Ammon's horn (tissue), 1 donor: ENCODE results near the gene HPSE2.
"Not testable (repeated sequence)": the region's sequence is repeated elsewhere in the genome, so short reads cannot be mapped to it uniquely, and the experiment has no call there.

Source experiments
- DNase-seq: peaks from one replicate; pipeline ENCODE4 v3.0.0-alpha.2; 2016; ENCODE audit warnings: low spot score

HPSE2 gene

GRCh38 chr10:99161165-99161564, 74.5 kb downstream of the HPSE2 start:
- DNase-seq, result no peak

GRCh38 chr10:99143651-99144050, 92.0 kb downstream of the HPSE2 start:
- no peak for DNase-seq

- DNase-seq, result no peak
Measured at GRCh38 chr10:99143011-99143410, 92.6 kb downstream of the HPSE2 start.

GRCh38 chr10:99132897-99133296, 102.8 kb downstream of the HPSE2 start:
- not testable (repeated sequence) for DNase-seq

- no peak for DNase-seq
Measured at GRCh38 chr10:99125879-99126278, 109.8 kb downstream of the HPSE2 start.

GRCh38 chr10:99124376-99124775, 111.3 kb downstream of the HPSE2 start:
- DNase-seq, result no peak

- DNase-seq, result no peak
Measured at GRCh38 chr10:99123851-99124250, 111.8 kb downstream of the HPSE2 start.

GRCh38 chr10:99123336-99123735, 112.3 kb downstream of the HPSE2 start:
- no peak for DNase-seq

GRCh38 chr10:99119258-99119748, 116.3 kb downstream of the HPSE2 start:
- DNase-seq, result no peak

- no peak for DNase-seq
Measured at GRCh38 chr10:99115703-99116102, 119.9 kb downstream of the HPSE2 start.

GRCh38 chr10:99085358-99085757, 150.3 kb downstream of the HPSE2 start:
- DNase-seq, result no peak

- DNase-seq, result peak; percentile 55
Measured at GRCh38 chr10:99084161-99084560, 151.5 kb downstream of the HPSE2 start.

GRCh38 chr10:99080275-99080945, 155.2 kb downstream of the HPSE2 start:
- DNase-seq, result no peak

GRCh38 chr10:99062591-99062990, 173.1 kb downstream of the HPSE2 start:
- DNase-seq, result no peak

- DNase-seq, result no peak
Measured at GRCh38 chr10:99058762-99059161, 176.9 kb downstream of the HPSE2 start.

GRCh38 chr10:99057936-99058690, 177.5 kb downstream of the HPSE2 start:
- no peak for DNase-seq

GRCh38 chr10:99045671-99046070, 190.0 kb downstream of the HPSE2 start:
- DNase-seq, result no peak

GRCh38 chr10:99042051-99042771, 193.4 kb downstream of the HPSE2 start:
- no peak for DNase-seq

- no peak for DNase-seq
Measured at GRCh38 chr10:99041468-99041867, 194.2 kb downstream of the HPSE2 start.

- no peak for DNase-seq
Measured at GRCh38 chr10:99013885-99014284, 221.8 kb downstream of the HPSE2 start.

- DNase-seq, result no peak
Measured at GRCh38 chr10:99010286-99010685, 225.4 kb downstream of the HPSE2 start.

- no peak for DNase-seq
Measured at GRCh38 chr10:99008054-99008453, 227.6 kb downstream of the HPSE2 start.

- no peak for DNase-seq
Measured at GRCh38 chr10:99007457-99007856, 228.2 kb downstream of the HPSE2 start.
